Measurements from ENCODE around the gene ARPC1B.

- TF ChIP-seq, protein P1, sequence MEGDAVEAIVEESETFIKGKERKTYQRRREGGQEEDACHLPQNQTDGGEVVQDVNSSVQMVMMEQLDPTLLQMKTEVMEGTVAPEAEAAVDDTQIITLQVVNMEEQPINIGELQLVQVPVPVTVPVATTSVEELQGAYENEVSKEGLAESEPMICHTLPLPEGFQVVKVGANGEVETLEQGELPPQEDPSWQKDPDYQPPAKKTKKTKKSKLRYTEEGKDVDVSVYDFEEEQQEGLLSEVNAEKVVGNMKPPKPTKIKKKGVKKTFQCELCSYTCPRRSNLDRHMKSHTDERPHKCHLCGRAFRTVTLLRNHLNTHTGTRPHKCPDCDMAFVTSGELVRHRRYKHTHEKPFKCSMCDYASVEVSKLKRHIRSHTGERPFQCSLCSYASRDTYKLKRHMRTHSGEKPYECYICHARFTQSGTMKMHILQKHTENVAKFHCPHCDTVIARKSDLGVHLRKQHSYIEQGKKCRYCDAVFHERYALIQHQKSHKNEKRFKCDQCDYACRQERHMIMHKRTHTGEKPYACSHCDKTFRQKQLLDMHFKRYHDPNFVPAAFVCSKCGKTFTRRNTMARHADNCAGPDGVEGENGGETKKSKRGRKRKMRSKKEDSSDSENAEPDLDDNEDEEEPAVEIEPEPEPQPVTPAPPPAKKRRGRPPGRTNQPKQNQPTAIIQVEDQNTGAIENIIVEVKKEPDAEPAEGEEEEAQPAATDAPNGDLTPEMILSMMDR (IDR thresholded peaks at IDR 0.05) = no peak
- no peak for TF ChIP-seq POLR2A (IDR thresholded peaks at IDR 0.05)
Measured at GRCh38 chr7:99404977-99405320, 30.4 kb downstream of the ARPC1B start.

Measured in uterus (tissue), 2 donors.